ENCODE data around the gene MEIOSIN.

GRCh38 chr19:45762870-45763631 is 29.8 kb downstream of the MEIOSIN start:
- TF ChIP-seq CTCF (IDR thresholded peaks at IDR 0.05) (no peak), POLR2A (IDR thresholded peaks at IDR 0.05) (no peak)
